Astrocyte (in vitro differentiated cells and primary cell): ENCODE results near the gene CMPK1. TPM values are rescaled to one million over a fixed set of nuclear protein-coding genes. Genes with fewer than 3 reads are reported as not detected.
"Not testable (repeated sequence)": the region's sequence is repeated elsewhere in the genome, so short reads cannot be mapped to it uniquely, and the experiment has no call there.

Source experiments
- DNase-seq: peaks from one replicate; pipeline ENCODE4 v3.0.0-alpha.2; 2010; ENCODE audit warnings: low read depth
- FAIRE-seq: peaks from 2 replicates; lab custom pipeline; 2011; peaks lifted over from hg19 to GRCh38; lab: Jason Lieb, UNC
- H2AFZ ChIP-seq: 2 replicates; pipeline ENCODE4 v1.6.0; 2012; ENCODE audit warnings: low read depth, low read length, inconsistent platforms
- H3K27ac ChIP-seq: 2 replicates; pipeline ENCODE4 v1.5.1; 2011; ENCODE audit warnings: low read depth, low read length, inconsistent platforms
- H3K27me3 ChIP-seq: 2 replicates; pipeline ENCODE4 v1.6.0; 2011; ENCODE audit warnings: low read length, inconsistent platforms; ENCODE audit not compliant: insufficient read depth
- H3K36me3 ChIP-seq: 2 replicates; pipeline ENCODE4 v1.5.1; 2011; ENCODE audit warnings: low read length, inconsistent platforms; ENCODE audit not compliant: insufficient read depth
- H3K4me1 ChIP-seq: 2 replicates; pipeline ENCODE4 v1.5.1; 2011; ENCODE audit warnings: low read length, inconsistent platforms; ENCODE audit not compliant: insufficient read depth
- H3K4me2 ChIP-seq: 2 replicates; pipeline ENCODE4 v1.6.0; 2012; ENCODE audit warnings: low read length, inconsistent platforms
- H3K4me3 ChIP-seq: 2 replicates; pipeline ENCODE4 v1.5.1; 2011; ENCODE audit warnings: low read depth, mild to moderate bottlenecking, low read length, inconsistent platforms; ENCODE audit not compliant: insufficient read depth
- H3K79me2 ChIP-seq: 2 replicates; pipeline ENCODE4 v1.6.0; 2012; ENCODE audit warnings: mild to moderate bottlenecking, low read length, inconsistent platforms; ENCODE audit not compliant: insufficient read depth
- H3K9ac ChIP-seq: 2 replicates; pipeline ENCODE4 v1.6.0; 2012; ENCODE audit warnings: mild to moderate bottlenecking, low read length, inconsistent platforms
- H3K9me3 ChIP-seq: 2 replicates; pipeline ENCODE4 v1.5.1; 2012; ENCODE audit warnings: low read depth, mild to moderate bottlenecking, low read length, inconsistent platforms; ENCODE audit not compliant: insufficient read depth
- H4K20me1 ChIP-seq: 2 replicates; pipeline ENCODE4 v1.6.0; 2012; ENCODE audit warnings: low read length, inconsistent platforms; ENCODE audit not compliant: insufficient read depth
- H3K27ac Mint-ChIP-seq: one replicate; pipeline ENCODE4 v1.8.0; 2021; ENCODE audit warnings: mild to moderate bottlenecking, mixed read lengths; ENCODE audit not compliant: unreplicated experiment
- H3K27me3 Mint-ChIP-seq: one replicate; pipeline ENCODE4 v1.8.0; 2021; ENCODE audit warnings: low read depth, mixed read lengths; ENCODE audit not compliant: unreplicated experiment
- H3K36me3 Mint-ChIP-seq: one replicate; pipeline ENCODE4 v1.8.0; 2021; ENCODE audit warnings: low read depth, mixed read lengths; ENCODE audit not compliant: unreplicated experiment
- H3K4me1 Mint-ChIP-seq: one replicate; pipeline ENCODE4 v1.8.0; 2021; ENCODE audit warnings: low read depth, mixed read lengths; ENCODE audit not compliant: unreplicated experiment
- H3K4me3 Mint-ChIP-seq: one replicate; pipeline ENCODE4 v1.8.0; 2021; ENCODE audit warnings: mild to moderate bottlenecking, moderate library complexity, mixed read lengths; ENCODE audit not compliant: unreplicated experiment
- H3K9me3 Mint-ChIP-seq: one replicate; pipeline ENCODE4 v1.8.0; 2021; ENCODE audit warnings: mild to moderate bottlenecking, mixed read lengths; ENCODE audit not compliant: unreplicated experiment
- EZH2 ChIP-seq: IDR thresholded peaks from 2 replicates; pipeline ENCODE4 v1.6.1; 2012; ENCODE audit warnings: mild to moderate bottlenecking, low read length, inconsistent platforms; ENCODE audit not compliant: insufficient read depth
- total RNA-seq: library from RNA; stranded (reverse); gene quantifications from 2 replicates; pipeline ENCODE4 v1.2.1, GENCODE V29; 2021
- TF ChIP-seq, protein P1 (sequence below): IDR thresholded peaks from 2 replicates; pipeline ENCODE4 v1.5.1; 2011; ENCODE audit warnings: low read depth, mild to moderate bottlenecking, inconsistent platforms, low read length, moderate library complexity; ENCODE audit not compliant: insufficient read depth

CMPK1 gene
- total RNA-seq, 1 donor from 2014 or later = 136 TPM

DNA sequence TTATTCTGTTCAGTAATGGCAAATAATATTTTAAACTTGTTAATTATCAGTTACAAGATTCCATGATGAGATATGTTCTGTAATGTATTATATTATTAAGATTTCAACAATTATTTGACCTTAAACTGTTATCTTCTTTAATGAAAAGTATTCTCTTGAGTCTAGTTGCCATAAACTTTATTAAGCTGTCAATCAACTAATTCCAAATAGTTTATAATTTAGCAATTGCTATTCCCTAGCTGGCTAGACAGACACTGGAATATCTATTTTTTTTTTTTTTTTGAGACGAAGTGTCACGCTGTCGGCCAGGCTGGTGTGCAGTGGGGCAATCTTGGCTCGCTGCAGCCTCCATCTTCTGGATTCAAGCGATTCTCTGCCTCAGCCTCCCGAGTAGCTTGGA is 3.8 kb downstream of the CMPK1 start:
- peaks cover 5% of the 10 kb centered on the region for H3K4me1 Mint-ChIP-seq
- Histone ChIP-seq H3K4me3 (no peak overlapping the region), H3K9me3 (no peaks in the 10 kb centered on the region), H3K4me1 (peaks cover 12% of the 10 kb centered on the region), H3K79me2 (peaks cover 74% of the 10 kb centered on the region), H3K36me3 (no peaks in the 10 kb centered on the region), H4K20me1 (peaks cover 44% of the 10 kb centered on the region), H3K27me3 (no peaks in the 10 kb centered on the region), H2AFZ (no peak overlapping the region), H3K27ac (no peak overlapping the region), H3K9ac (no peak overlapping the region), H3K4me2 (no peak overlapping the region)
- DNase-seq (no peak), FAIRE-seq (no peak)
- no peaks in the 10 kb centered on the region for H3K9me3 Mint-ChIP-seq
- no peaks in the 10 kb centered on the region for H3K27me3 Mint-ChIP-seq
- TF ChIP-seq, protein P1, sequence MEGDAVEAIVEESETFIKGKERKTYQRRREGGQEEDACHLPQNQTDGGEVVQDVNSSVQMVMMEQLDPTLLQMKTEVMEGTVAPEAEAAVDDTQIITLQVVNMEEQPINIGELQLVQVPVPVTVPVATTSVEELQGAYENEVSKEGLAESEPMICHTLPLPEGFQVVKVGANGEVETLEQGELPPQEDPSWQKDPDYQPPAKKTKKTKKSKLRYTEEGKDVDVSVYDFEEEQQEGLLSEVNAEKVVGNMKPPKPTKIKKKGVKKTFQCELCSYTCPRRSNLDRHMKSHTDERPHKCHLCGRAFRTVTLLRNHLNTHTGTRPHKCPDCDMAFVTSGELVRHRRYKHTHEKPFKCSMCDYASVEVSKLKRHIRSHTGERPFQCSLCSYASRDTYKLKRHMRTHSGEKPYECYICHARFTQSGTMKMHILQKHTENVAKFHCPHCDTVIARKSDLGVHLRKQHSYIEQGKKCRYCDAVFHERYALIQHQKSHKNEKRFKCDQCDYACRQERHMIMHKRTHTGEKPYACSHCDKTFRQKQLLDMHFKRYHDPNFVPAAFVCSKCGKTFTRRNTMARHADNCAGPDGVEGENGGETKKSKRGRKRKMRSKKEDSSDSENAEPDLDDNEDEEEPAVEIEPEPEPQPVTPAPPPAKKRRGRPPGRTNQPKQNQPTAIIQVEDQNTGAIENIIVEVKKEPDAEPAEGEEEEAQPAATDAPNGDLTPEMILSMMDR = no peak
- no peak for TF ChIP-seq EZH2
- H3K36me3 Mint-ChIP-seq = peaks cover 11% of the 10 kb centered on the region
- no peak overlapping the region for H3K4me3 Mint-ChIP-seq
- H3K27ac Mint-ChIP-seq = no peak overlapping the region

DNA sequence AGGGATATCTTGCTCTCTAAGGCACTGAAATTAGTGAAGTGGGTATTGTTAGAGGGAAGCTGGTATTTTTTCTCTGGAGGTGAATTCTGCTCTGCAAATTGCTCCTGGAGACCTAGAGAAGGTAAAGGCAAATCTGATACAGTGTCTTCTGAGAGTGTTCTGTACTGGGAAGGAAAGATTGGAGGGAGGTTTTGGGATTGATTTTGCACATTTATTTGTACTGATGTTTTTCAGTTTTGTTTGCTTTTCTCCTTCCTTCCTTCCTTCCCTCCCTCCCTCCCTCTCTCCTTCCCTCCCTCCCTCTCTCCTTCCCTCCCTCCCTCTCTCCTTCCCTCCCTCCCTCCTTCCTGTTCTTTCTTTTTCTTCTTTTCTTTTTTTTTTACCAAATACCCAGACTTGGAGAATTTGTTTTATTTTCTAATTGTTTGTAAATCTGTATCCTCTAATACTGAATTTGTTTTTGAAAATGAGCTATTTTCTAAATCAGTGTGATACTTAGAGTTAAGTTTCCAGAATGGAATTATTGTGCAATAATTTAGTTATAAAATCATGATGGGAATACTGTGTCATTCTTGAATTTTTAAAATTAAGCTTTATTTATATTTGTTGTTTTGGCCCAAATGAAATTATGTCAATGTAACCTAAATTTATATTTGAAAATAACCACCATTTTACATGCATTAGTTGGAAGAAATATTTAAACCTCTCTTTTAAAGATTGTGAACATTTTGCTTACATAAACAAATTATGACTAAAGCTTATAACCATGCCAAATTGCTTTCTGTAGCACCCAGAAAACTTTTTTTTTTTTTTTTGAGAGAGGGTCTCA is 4.9 kb downstream of the CMPK1 start:
- FAIRE-seq = no peak
- Histone ChIP-seq H3K4me2 (no peak overlapping the region), H3K4me1 (peaks cover 4% of the 10 kb centered on the region), H3K9me3 (no peaks in the 10 kb centered on the region), H4K20me1 (peaks cover 46% of the 10 kb centered on the region), H3K27ac (no peak overlapping the region), H3K4me3 (no peak overlapping the region), H3K9ac (no peak overlapping the region), H3K36me3 (no peaks in the 10 kb centered on the region), H3K27me3 (no peaks in the 10 kb centered on the region), H2AFZ (no peak overlapping the region), H3K79me2 (peaks cover 80% of the 10 kb centered on the region)
- Mint-ChIP-seq H3K4me1 (peaks cover 5% of the 10 kb centered on the region), H3K27ac (no peak overlapping the region), H3K4me3 (no peak overlapping the region), H3K36me3 (peaks cover 11% of the 10 kb centered on the region), H3K9me3 (no peaks in the 10 kb centered on the region), H3K27me3 (no peaks in the 10 kb centered on the region)
- no peak for TF ChIP-seq EZH2
- TF ChIP-seq, protein P1 = no peak
- DNase-seq = no peak

DNA sequence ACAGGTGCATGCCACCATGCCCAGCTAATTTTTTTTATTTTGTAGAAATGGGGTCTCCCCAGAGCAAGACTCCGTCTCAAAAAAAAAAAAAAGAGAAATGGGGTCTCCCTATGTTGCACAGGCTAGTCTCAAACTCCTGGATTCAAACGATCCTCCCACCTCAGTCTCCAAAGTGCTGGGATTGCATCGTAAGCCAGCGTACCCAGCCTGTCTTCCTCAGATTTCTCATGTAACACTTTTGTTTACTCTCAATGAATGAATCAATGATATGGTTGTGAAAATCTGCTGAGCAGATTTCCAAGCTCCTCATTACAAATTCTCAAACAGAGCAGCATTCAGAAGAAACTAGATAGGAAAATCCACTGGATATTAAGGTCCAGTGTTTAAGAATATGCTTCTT is 6.6 kb downstream of the CMPK1 start:
- H3K9me3 ChIP-seq = no peaks in the 10 kb centered on the region
- no peaks in the 10 kb centered on the region for H3K27me3 ChIP-seq
- no peaks in the 10 kb centered on the region for H3K27me3 Mint-ChIP-seq
- no peaks in the 10 kb centered on the region for H3K4me1 ChIP-seq
- no peak overlapping the region for H3K9ac ChIP-seq
- H3K27ac Mint-ChIP-seq = no peak overlapping the region
- peaks cover 84% of the 10 kb centered on the region for H3K79me2 ChIP-seq
- H3K4me3 ChIP-seq = no peak overlapping the region
- H3K36me3 ChIP-seq = no peaks in the 10 kb centered on the region
- H2AFZ ChIP-seq = no peak overlapping the region
- H3K4me3 Mint-ChIP-seq = no peak overlapping the region
- DNase-seq = no peak
- no peak overlapping the region for H3K27ac ChIP-seq
- peaks cover 11% of the 10 kb centered on the region for H3K36me3 Mint-ChIP-seq
- H3K4me2 ChIP-seq = no peak overlapping the region
- H4K20me1 ChIP-seq = peaks cover 55% of the 10 kb centered on the region
- no peaks in the 10 kb centered on the region for H3K9me3 Mint-ChIP-seq
- no peak for FAIRE-seq
- peaks cover 4% of the 10 kb centered on the region for H3K4me1 Mint-ChIP-seq
- no peak for TF ChIP-seq EZH2
- TF ChIP-seq, protein P1 = no peak

DNA sequence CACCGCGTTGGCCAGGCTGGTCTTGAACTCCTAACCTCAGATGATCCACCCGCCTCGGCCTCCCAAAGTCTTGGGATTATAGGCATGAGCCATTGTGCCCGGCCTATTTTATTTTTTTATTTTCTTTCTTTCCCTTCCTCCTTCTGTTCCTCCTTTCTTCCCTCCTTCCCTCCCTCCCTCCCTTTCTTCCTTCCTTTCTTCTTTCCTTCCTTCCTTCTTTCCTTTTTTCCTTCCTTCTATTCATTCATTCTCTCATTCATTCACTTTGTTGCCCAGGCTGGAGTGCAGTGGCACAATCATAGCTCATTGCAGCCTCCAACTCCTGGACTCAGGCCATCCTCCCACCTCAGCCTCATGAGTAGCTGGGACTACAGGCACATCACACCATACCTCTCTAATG is 13.4 kb downstream of the CMPK1 start:
- not testable (repeated sequence) for H3K4me3 ChIP-seq, H3K27me3 Mint-ChIP-seq, H3K27me3 ChIP-seq, H3K9me3 ChIP-seq, H3K36me3 ChIP-seq, FAIRE-seq, H2AFZ ChIP-seq, DNase-seq, H3K4me2 ChIP-seq, H3K4me1 Mint-ChIP-seq, H3K9ac ChIP-seq, H3K27ac Mint-ChIP-seq, H3K4me1 ChIP-seq, H3K9me3 Mint-ChIP-seq, H3K27ac ChIP-seq, H3K36me3 Mint-ChIP-seq, H3K4me3 Mint-ChIP-seq
- Histone ChIP-seq H3K79me2 (peaks cover 82% of the 10 kb centered on the region), H4K20me1 (peaks cover 60% of the 10 kb centered on the region)
